HepG2 (cell line): ENCODE measurements around the gene VCPKMT.

Experiments
- EEA1 ChIP-seq: sonication (generic); formaldehyde crosslinking; IDR thresholded peaks from 2 replicates; pipeline ENCODE4 v1.5.1; 2020; ENCODE audit warnings: mild to moderate bottlenecking, missing genetic modification reagents, borderline replicate concordance
- EZH2 ChIP-seq: conservative IDR thresholded peaks from 2 replicates; pipeline ENCODE4 v1.6.1; 2012; ENCODE audit warnings: mild to moderate bottlenecking, low read depth, low read length, moderate library complexity
- TF ChIP-seq, protein P1 (sequence below): sonication (generic); formaldehyde crosslinking; IDR thresholded peaks from 2 replicates; pipeline ENCODE4 v1.8.0; 2022; ENCODE audit warnings: mild to moderate bottlenecking, missing genetic modification reagents, borderline replicate concordance
- TF ChIP-seq, protein P2 (sequence below): sonication (generic); formaldehyde crosslinking; IDR thresholded peaks from 2 replicates; pipeline ENCODE4 v1.5.0; 2020; ENCODE audit warnings: mild to moderate bottlenecking, missing genetic modification reagents, moderate library complexity

DNA sequence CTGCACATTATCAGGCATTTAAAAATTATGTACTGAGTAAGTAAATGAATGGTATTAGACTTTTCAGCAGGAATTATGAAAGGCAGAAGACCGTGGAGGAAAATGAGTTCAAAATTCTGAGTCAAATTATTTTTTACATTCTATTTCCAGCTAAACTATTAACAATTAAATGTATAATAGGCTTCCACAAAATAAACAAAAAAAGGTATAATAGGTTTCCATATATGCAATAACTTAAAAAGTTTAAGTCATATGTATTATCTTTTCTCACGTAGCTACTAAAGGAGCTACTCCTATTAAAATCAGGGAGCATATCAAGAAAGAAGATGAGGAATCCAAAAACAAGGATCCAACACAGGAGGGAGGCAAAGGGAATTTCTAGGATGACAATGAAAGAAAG, 11.4 kb upstream of the VCPKMT start:
- TF ChIP-seq EZH2 (no peak), EEA1 (CRISPR knock-in tag) (no peak)
- TF ChIP-seq, protein P1, sequence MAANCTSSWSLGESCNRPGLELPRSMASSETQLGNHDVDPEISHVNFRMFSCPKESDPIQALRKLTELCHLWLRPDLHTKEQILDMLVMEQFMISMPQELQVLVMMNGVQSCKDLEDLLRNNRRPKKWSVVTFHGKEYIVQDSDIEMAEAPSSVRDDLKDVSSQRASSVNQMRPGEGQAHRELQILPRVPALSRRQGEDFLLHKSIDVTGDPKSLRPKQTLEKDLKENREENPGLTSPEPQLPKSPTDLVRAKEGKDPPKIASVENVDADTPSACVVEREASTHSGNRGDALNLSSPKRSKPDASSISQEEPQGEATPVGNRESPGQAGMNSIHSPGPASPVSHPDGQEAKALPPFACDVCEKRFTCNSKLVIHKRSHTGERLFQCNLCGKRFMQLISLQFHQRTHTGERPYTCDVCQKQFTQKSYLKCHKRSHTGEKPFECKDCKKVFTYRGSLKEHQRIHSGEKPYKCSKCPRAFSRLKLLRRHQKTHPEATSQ (CRISPR knock-in tag): no peak
- TF ChIP-seq, protein P2, sequence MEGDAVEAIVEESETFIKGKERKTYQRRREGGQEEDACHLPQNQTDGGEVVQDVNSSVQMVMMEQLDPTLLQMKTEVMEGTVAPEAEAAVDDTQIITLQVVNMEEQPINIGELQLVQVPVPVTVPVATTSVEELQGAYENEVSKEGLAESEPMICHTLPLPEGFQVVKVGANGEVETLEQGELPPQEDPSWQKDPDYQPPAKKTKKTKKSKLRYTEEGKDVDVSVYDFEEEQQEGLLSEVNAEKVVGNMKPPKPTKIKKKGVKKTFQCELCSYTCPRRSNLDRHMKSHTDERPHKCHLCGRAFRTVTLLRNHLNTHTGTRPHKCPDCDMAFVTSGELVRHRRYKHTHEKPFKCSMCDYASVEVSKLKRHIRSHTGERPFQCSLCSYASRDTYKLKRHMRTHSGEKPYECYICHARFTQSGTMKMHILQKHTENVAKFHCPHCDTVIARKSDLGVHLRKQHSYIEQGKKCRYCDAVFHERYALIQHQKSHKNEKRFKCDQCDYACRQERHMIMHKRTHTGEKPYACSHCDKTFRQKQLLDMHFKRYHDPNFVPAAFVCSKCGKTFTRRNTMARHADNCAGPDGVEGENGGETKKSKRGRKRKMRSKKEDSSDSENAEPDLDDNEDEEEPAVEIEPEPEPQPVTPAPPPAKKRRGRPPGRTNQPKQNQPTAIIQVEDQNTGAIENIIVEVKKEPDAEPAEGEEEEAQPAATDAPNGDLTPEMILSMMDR (CRISPR knock-in tag): no peak
